Stimulated activated CD4-positive, alpha-beta T cell treated with anti-CD3 and anti-CD28 coated beads, Interleukin-12 subunit alpha, Interleukin-12 subunit beta, amount 100 ng/mL, for 4 hours (primary cell): Measurements from ENCODE around the gene GALP.
"Not testable (repeated sequence)": the region's sequence is repeated elsewhere in the genome, so short reads cannot be mapped to it uniquely, and the experiment has no call there.

ENCODE experiments used
- DNase-seq: peaks from one replicate; pipeline ENCODE4 v3.0.0-alpha.2; 2020

GALP gene

DNA sequence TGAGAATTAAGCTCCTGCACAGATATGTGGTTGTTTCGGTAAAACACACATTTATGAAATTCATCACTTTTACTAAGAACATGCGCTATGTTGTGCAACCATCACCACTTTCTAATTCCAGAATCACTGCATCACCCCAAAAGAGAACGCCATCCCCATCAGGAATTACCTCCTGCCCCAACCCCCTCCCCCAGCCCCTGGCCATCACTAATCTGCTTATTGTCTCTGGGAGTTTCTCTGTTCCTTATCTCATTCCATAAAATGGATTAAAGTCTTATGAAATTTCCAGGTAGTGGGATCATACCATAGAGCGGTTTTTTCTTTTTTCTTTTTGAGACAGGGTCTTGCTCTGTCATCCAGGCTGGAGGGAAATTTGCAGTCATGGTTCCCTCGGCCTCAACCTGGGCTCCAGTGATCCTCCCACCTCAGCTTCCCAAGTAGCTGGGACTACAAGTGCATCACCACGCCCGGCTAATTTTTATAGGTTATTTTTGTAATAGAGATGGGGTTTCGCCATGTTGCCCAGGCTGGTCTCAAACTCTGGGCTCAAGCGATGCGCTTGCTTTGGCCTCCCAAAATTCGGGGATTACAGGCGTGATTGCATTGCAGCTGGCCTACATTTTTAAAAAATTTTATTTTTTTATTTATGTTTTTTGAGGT lies 18.3 kb downstream of the GALP start:
- no peak for DNase-seq

DNA sequence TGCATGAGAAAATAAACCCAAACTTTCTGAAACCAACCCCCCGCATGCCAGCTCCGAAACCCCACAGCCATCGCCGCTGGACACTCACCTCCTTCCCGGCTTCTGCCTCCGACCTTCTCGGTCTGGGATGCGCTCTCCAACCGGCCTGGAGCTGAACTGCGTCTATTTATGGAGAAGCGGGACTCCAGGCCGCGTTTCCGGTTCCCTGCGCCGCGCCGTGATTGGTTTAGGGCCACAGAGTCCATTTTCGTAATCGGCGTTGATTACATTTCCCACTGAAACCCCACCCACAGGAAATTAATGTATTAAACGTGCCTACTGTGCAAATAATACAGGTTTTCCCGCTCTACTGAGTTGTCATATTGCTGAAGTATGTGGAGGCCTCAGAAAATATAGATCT lies 21.8 kb downstream of the GALP start, which contains the start of gene ZSCAN5B:
Gene ZSCAN5B (minus strand): TSS at position 138 of the 400 bp plus-strand sequence. CDS start 4,731 bp downstream, outside the sequence.
- DNase-seq, result not testable (repeated sequence)

DNA sequence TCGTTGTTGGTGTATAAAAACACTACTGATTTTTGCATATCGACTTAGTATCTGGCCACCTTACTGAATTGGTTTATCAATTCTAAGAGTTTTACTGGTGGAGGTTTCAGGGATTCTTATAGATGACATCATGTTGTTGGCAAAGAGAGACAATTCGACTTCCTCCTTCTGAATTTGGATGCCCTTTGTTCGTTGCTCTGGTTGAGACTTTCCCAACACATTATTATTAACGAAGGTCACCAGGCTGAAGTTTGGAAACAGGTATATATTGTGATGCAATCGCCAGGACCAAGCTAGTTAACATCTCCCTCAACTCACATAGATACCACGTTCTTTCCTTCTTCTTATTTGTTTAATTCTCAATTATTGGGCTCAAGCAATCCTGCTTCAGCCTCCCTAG lies 23.9 kb downstream of the GALP start:
- DNase-seq, result no peak

DNA sequence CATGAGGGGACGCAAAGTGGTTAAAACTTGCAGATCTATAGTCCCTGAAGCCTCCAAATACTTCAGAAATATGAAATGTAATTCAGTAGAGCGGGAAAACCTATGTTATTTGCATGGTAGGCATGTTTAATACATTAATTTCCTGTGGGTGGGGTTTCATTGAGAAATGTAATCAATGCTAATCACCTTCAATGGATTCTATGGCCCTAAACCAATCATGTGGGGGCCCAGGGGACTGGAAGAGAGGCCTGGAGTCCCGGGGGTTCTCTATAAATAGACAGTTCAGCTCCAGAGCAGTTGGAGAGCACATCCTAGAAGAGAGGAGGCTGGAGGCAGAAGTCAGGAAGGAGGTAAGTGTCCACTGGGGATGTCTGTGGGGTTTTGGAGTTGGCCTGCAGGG lies 26.2 kb downstream of the GALP start, which contains the start of gene ZSCAN5C:
Gene ZSCAN5C (plus strand): TSS at position 301 of the 400 bp plus-strand sequence. CDS start 3,641 bp downstream, outside the sequence.
- no peak for DNase-seq

DNA sequence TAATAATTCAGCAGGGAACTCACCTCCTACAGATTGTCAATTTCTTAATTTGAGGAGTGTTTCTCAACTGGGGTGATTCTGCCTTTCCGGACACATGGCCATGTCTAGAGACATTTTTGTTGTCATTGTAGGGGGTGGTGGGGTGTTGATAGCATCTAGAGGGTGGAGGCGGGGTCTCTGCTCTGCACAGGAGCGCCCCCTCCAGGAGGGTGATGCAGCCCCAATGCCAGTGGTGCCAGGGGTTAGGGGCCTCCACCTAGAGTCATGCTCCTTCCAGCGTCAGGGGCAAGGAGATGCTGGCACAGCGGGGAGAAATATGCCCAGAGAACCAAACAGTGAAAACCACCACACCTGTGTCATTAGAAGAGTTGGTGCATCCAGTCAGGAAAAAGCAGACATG lies 31.8 kb downstream of the GALP start:
- DNase-seq, result not testable (repeated sequence)

DNA sequence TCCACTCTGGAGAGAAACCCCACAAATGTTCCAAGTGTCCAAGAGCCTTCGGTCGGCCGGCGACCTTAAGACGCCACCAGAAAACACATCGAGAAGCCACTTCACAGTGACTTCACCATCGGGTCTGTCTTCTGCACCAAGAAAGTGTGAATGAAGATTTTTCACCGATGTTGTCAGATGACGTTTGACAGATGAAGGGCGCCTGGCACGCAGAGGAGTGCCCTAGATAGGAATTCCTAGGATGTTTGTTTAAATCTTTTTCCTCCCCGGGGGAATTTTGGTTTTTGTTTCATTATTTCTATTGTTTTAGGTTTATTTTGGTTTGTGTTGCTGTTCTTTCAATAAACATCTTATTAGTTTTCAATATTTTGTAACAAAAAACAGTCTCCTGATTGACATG lies 33.3 kb downstream of the GALP start:
- no peak for DNase-seq

DNA sequence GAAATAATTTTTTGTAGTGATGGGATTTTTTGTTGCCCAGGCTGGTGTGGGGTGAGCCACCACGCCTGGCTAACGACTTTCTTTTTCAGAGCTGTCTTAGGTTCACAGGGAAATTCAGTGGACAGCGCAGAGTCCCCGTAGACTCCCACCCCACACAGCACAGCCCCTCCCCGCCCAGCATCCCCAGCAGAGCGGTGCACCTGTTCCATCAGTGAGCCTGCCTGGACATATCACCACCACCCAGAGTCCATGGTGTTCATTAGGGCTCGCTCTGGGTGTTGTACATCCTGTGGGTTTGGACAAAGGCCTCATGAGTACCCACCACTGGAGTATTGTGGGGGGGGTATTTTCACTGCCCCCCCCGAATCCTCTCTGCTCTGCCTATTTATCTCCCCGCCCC lies 34.2 kb downstream of the GALP start:
- DNase-seq, result not testable (repeated sequence)

DNA sequence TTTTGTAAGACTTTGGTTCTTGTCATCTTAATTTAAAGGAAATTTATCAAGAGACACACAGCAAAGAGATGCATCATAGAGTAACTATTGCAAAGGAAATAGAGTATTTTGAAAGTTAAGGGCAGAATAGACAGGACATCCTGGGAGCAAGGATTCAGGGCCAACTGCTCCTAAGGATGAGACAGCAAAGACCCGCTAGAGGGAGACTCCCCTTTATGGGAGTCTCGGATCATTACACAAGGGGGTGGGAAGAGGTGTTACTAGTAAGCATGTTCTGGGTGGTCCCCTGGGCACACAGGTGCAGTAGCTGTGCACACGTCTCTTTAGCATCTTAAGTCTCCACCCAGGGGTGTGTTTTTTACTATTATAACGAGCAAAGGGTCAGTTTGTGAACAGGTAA lies 35.9 kb downstream of the GALP start:
- no peak for DNase-seq

DNA sequence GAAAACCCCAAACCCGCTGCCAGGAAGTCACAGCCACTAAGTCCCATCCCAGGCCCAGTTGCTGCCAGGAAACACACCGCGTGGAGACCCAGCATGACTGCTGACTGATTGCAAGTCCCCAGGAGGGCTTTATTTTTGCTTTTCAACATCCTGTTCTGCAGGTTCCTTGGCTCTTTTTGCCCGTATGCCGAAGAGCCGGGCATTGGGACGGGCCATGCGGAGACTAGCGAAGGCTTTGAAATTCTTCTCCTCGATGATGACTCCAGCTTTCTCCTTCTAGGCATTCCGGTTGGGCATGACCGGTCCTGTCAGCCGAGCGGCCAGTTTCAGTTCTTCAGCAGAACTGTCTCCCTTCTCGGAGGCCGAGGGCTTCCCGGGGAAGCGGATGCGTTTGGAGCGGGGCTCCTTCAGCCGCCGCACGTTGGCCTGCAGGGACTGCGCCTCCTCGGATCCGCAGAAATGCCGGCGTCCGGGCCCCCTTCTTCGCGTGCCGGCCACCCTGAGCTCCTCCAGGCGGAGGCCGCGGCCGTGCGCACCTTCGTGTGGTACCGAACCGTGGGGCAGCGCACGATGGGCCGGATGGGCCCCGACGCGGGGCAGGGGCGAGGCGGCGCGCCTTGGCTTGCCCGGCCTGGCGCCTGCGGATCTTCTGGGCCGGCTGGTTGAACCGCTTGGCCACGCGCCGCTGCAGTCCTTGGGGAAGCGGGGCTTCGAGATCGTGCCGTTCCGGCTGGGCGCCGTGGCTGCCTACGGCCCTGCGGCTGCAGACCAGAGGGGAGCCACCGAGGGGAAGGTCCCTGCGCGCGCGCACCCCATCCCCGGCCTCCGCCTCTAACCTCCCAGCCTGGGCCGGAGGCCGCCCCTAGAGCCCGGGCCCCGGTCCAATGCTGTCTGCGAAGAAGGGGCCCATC lies 41.5 kb downstream of the GALP start:
- no peak for DNase-seq

DNA sequence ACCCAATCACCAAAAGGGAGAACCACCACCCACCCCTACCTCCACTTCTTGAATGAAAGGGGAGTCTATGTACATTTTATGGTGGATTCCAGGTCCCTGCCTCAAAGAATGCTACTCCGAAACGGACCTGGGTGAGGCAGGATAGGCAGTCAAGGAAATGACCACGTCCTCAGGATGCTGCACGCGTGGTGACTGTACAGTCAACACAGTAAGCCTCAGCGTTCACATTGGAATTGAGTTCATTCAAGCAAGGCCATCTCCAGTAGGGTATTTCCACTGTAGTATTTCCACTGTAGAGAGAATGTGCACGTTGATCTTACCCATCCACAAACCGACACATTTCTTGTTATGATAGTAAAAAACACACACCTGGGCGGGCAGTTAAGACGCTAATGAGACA lies 43.2 kb downstream of the GALP start:
- no peak for DNase-seq

DNA sequence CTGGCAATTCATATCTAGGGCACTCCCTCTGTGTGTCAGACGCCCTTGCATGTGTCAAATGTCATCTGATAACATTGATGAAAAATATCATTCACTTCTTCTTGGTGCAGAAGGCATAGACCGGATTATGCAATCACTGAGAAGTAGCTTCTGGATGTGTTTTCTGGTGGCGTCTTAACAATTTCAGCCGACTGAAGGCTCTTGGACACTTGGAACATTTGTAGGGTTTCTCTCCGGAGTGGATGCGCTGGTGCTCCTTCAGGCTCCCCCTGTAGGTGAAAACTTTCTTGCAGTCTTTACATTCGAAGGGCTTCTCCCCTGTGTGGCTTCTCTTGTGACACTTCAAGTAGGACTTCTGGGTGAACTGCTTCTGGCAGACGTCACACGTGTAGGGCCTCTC lies 45.6 kb downstream of the GALP start:
- not testable (repeated sequence) for DNase-seq

DNA sequence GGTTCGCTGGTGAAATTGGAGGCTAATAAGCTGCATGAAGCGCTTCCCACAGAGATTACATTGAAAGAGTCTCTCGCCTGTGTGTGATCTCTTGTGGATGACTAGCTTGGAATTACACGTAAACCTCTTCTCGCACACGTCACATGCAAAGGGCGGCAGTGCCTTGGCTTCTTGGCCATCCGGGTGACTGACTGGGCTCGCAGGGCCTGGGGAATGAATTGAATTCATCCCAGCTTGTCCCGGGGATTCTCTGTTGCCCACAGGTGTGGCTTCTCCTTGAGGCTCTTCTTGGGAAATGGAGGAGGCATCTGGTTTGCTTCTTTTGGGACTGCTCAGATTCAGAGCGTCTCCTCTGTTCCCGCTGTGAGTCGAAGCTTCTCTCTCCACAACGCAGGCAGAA lies 46.0 kb downstream of the GALP start:
- DNase-seq, result no peak

DNA sequence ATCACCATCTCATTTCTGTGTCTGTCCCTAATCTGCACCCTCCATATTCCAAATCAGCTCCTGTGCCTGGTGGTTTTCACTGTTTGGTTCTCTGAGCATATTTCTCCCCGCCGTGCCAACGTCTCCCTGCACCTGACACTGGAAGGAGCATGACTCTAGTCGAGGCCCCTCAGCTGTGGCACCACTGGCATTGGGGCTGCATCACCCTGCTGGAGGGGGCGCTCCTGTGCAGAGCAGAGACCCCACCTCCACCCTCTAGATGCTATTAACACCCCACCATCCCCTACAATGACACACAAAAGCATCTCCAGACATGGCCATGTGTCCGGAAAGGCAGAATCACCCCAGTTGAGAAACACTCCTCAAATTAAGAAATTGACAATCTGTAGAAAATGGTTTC lies 47.1 kb downstream of the GALP start:
- DNase-seq, result no peak

DNA sequence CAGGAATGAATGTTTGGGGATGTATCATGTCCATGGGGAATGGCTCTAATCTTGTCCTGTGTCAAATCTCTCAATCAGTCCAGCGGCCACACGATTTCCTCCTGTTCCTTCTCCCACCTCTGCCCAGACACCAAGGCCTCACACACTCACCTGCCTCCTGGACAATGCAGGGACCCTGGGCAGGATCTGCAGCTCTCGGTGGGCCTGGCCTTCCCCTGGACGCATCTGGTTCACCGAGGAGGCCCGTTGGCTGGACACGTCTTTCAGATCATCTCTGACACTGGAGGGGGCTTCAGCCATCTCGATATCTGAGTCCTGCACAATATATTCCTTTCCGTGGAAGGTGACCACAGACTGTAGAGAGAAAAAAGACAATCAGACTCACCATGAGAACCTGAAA lies 47.7 kb downstream of the GALP start:
- DNase-seq, result no peak
